ENCODE results near the gene HNRNPA3.
"Not testable (repeated sequence)": the region's sequence is repeated elsewhere in the genome, so short reads cannot be mapped to it uniquely, and the experiment has no call there.

The HNRNPA3 gene

DNA sequence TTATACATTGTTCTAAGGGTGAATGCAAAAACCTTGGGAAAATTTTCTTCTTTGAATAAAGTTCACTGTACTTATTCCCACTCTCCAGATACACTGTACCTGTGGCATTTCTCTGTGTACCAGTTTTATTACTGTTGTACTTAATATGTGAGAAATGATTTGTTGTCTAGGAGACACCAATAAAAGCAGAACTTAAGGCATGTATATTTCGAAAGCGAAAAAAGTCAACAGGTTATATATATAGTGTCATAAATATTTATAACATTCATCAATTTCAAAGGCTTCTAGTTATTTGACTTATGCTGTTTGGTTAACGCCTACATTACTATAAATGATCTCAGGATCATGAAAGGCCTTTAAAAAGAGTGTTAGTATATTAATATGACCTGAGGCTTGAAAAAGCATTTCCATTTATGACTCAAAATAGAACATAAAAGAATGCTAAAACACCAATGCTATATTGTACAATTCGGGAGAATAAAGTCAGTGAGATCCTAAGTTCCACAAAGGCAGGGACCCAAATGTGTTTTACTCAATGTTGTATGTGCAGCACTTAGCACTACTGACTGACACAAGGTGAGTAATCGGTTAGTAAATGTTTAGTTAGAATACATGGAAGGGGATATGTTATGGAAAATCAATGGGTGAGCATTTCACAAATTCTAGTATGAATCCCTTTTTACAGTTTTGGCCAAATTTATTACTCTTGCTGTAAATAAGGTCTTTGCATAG lies 32.2 kb upstream of the HNRNPA3 start:
- H3K27ac ChIP-seq (ENCODE audit: low read length) = no peak overlapping the region
- H3K4me1 ChIP-seq (ENCODE audit: insufficient read depth, low read length) = no peaks in the 10 kb centered on the region
- no peaks in the 10 kb centered on the region for H3K79me2 ChIP-seq (ENCODE audit: insufficient read depth, low read length)
- no peaks in the 10 kb centered on the region for H4K20me1 ChIP-seq (ENCODE audit: insufficient read depth, low read length)
- TF ChIP-seq, protein P1, sequence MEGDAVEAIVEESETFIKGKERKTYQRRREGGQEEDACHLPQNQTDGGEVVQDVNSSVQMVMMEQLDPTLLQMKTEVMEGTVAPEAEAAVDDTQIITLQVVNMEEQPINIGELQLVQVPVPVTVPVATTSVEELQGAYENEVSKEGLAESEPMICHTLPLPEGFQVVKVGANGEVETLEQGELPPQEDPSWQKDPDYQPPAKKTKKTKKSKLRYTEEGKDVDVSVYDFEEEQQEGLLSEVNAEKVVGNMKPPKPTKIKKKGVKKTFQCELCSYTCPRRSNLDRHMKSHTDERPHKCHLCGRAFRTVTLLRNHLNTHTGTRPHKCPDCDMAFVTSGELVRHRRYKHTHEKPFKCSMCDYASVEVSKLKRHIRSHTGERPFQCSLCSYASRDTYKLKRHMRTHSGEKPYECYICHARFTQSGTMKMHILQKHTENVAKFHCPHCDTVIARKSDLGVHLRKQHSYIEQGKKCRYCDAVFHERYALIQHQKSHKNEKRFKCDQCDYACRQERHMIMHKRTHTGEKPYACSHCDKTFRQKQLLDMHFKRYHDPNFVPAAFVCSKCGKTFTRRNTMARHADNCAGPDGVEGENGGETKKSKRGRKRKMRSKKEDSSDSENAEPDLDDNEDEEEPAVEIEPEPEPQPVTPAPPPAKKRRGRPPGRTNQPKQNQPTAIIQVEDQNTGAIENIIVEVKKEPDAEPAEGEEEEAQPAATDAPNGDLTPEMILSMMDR (IDR thresholded peaks at IDR 0.05; ENCODE audit: borderline replicate concordance, extremely low read depth, low read length, poor library complexity, severe bottlenecking) = no peak
- no peak for TF ChIP-seq EZH2 (IDR thresholded peaks at IDR 0.05; ENCODE audit: borderline replicate concordance, low read depth, low read length, severe bottlenecking)
- no peaks in the 10 kb centered on the region for H3K9me3 ChIP-seq (ENCODE audit: insufficient read depth, low read length, severe bottlenecking)
- H3K4me2 ChIP-seq (ENCODE audit: insufficient read depth, low read length) = no peak overlapping the region
- no peaks in the 10 kb centered on the region for H3K27me3 ChIP-seq (ENCODE audit: insufficient read depth, low read length, poor library complexity)
- DNase-seq (no peak), ATAC-seq (ENCODE audit: insufficient read depth, low read depth) (no peak)
- no peaks in the 10 kb centered on the region for H3K36me3 ChIP-seq (ENCODE audit: insufficient read depth, low read length)
- no peak overlapping the region for H3K9ac ChIP-seq (ENCODE audit: low read depth, low read length)
- no peak overlapping the region for H3K4me3 ChIP-seq (ENCODE audit: low read depth in 1 of 2, low read length in 2 of 2)
- no peak overlapping the region for H2AFZ ChIP-seq (ENCODE audit: low read depth, low read length)

DNA sequence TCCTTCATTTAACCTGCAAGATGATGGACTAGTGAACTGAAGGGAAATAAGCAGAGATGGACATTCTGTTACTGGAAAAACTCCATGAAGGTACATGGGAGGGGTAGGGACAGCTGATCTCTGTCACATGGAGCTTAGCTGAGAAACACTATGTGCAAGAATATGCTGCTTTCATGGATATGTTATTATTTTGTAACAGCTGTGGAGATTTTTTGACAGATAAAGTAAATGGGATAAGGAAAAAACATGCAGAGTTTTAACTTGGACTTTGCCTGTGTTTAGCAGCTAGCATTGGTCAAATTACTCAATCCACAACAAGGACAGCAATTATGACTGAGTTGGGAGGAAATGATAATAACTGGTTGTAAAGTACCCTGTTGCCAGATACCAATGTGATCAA lies 28.7 kb upstream of the HNRNPA3 start:
- H3K4me3 ChIP-seq (ENCODE audit: low read depth in 1 of 2, low read length in 2 of 2) = no peak overlapping the region
- H3K27me3 ChIP-seq (ENCODE audit: insufficient read depth, low read length, poor library complexity) = no peaks in the 10 kb centered on the region
- no peaks in the 10 kb centered on the region for H3K4me1 ChIP-seq (ENCODE audit: insufficient read depth, low read length)
- TF ChIP-seq EZH2 (IDR thresholded peaks at IDR 0.05; ENCODE audit: borderline replicate concordance, low read depth, low read length, severe bottlenecking) = no peak
- TF ChIP-seq, protein P1 (IDR thresholded peaks at IDR 0.05; ENCODE audit: borderline replicate concordance, extremely low read depth, low read length, poor library complexity, severe bottlenecking) = no peak
- no peak overlapping the region for H2AFZ ChIP-seq (ENCODE audit: low read depth, low read length)
- DNase-seq (no peak), ATAC-seq (ENCODE audit: insufficient read depth, low read depth) (no peak)
- no peaks in the 10 kb centered on the region for H3K79me2 ChIP-seq (ENCODE audit: insufficient read depth, low read length)
- no peaks in the 10 kb centered on the region for H4K20me1 ChIP-seq (ENCODE audit: insufficient read depth, low read length)
- H3K36me3 ChIP-seq (ENCODE audit: insufficient read depth, low read length) = no peaks in the 10 kb centered on the region
- no peaks in the 10 kb centered on the region for H3K9me3 ChIP-seq (ENCODE audit: insufficient read depth, low read length, severe bottlenecking)
- H3K27ac ChIP-seq (ENCODE audit: low read length) = no peak overlapping the region
- H3K9ac ChIP-seq (ENCODE audit: low read depth, low read length) = no peak overlapping the region
- no peak overlapping the region for H3K4me2 ChIP-seq (ENCODE audit: insufficient read depth, low read length)

DNA sequence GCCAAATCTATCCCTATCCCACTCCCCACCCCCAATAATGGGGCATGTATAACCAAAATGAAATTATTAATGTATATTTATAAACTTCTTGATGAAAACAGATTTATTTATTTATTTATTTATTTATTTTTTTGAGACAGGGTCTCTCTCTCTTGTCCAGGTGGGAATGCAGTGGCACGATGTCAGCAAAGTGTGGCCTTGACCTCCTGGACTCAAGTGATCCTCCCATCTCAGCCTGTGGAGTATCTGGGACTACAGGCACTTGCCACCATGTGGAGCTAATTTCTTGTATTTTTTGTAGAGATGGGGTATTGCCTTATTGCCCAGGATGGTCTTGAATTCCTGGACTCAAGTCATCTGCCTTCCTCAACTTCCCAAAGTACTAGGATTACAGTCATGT lies 28.0 kb upstream of the HNRNPA3 start:
- Histone ChIP-seq H2AFZ (ENCODE audit: low read depth, low read length) (no peak overlapping the region), H3K79me2 (ENCODE audit: insufficient read depth, low read length) (no peaks in the 10 kb centered on the region), H3K4me3 (ENCODE audit: low read depth in 1 of 2, low read length in 2 of 2) (no peak overlapping the region), H3K4me2 (ENCODE audit: insufficient read depth, low read length) (no peak overlapping the region), H3K36me3 (ENCODE audit: insufficient read depth, low read length) (no peaks in the 10 kb centered on the region), H3K27me3 (ENCODE audit: insufficient read depth, low read length, poor library complexity) (no peaks in the 10 kb centered on the region), H4K20me1 (ENCODE audit: insufficient read depth, low read length) (no peaks in the 10 kb centered on the region), H3K27ac (ENCODE audit: low read length) (no peak overlapping the region), H3K9ac (ENCODE audit: low read depth, low read length) (no peak overlapping the region), H3K9me3 (ENCODE audit: insufficient read depth, low read length, severe bottlenecking) (no peaks in the 10 kb centered on the region), H3K4me1 (ENCODE audit: insufficient read depth, low read length) (no peaks in the 10 kb centered on the region)
- no peak for TF ChIP-seq EZH2 (IDR thresholded peaks at IDR 0.05; ENCODE audit: borderline replicate concordance, low read depth, low read length, severe bottlenecking)
- TF ChIP-seq, protein P1 (IDR thresholded peaks at IDR 0.05; ENCODE audit: borderline replicate concordance, extremely low read depth, low read length, poor library complexity, severe bottlenecking) = no peak
- ATAC-seq (ENCODE audit: insufficient read depth, low read depth) = no peak
- no peak for DNase-seq

DNA sequence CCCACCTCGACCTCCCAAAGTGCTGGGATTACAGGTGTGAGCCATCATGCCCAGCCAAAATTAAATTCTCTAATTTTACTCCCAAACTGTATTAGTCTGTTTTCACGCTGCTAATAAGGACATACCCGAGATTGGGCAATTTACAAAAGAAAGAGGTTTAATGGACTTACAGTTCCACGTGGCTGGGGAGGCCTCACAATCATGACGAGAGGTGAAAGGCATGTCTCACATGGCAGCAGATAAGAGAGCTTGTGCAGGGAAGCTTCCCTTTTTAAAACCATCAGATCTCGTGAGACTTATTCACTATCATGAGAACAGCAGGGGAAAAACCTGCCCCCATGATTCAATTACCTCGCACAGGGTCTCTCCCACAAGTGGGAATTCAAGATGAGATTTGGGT lies 26.6 kb upstream of the HNRNPA3 start:
- H3K4me2 ChIP-seq (ENCODE audit: insufficient read depth, low read length); H4K20me1 ChIP-seq (ENCODE audit: insufficient read depth, low read length); H3K27me3 ChIP-seq (ENCODE audit: insufficient read depth, low read length, poor library complexity); H3K27ac ChIP-seq (ENCODE audit: low read length); ATAC-seq (ENCODE audit: insufficient read depth, low read depth); DNase-seq; H2AFZ ChIP-seq (ENCODE audit: low read depth, low read length); H3K9ac ChIP-seq (ENCODE audit: low read depth, low read length); H3K36me3 ChIP-seq (ENCODE audit: insufficient read depth, low read length); H3K4me1 ChIP-seq (ENCODE audit: insufficient read depth, low read length); H3K79me2 ChIP-seq (ENCODE audit: insufficient read depth, low read length); H3K4me3 ChIP-seq (ENCODE audit: low read depth in 1 of 2, low read length in 2 of 2); H3K9me3 ChIP-seq (ENCODE audit: insufficient read depth, low read length, severe bottlenecking): not testable (repeated sequence)

Data from DND-41 (cell line).